Transverse colon (tissue), 4 donors: Measurements from ENCODE around the gene HMCN1. TPM values are rescaled to one million over a fixed set of nuclear protein-coding genes. Genes with fewer than 3 reads are reported as not detected.

Source experiments
- DNase-seq: peaks from one replicate; pipeline ENCODE4 v3.0.0-alpha.2; 2019
- H3K27ac ChIP-seq, 4 donors: fragments of 200-600 bp; sonication (generic); 2 replicates each; pipeline ENCODE4 v1.5.1; 2016 to 2018; ENCODE audit warnings: inconsistent platforms in 4 of 4
- H3K27me3 ChIP-seq: fragments of 200-600 bp; sonication (generic); 2 replicates; pipeline ENCODE4 v1.5.1; 2017; ENCODE audit warnings: inconsistent platforms
- H3K36me3 ChIP-seq, 4 donors: fragments of 200-600 bp; sonication (generic); 2 replicates each; pipeline ENCODE4 v1.5.1; 2017 to 2019; ENCODE audit warnings: inconsistent platforms in 4 of 4
- H3K4me1 ChIP-seq, 4 donors: fragments of 200-600 bp; sonication (generic); 2 replicates each; pipeline ENCODE4 v1.5.1; 2017 to 2020; ENCODE audit warnings: inconsistent platforms in 4 of 4
- H3K4me3 ChIP-seq, 4 donors: fragments of 200-600 bp; sonication (generic); 1 replicate in 1 of 4; 2 replicates in 3 of 4; pipeline versions ENCODE4 v1.5.1 to v1.6.1; 2017 to 2019; ENCODE audit warnings: inconsistent platforms in 4 of 4
- H3K9me3 ChIP-seq, 2 donors: fragments of 200-600 bp; sonication (generic); 2 replicates each; pipeline ENCODE4 v1.5.1; 2017 to 2019; ENCODE audit warnings: inconsistent platforms in 2 of 2
- EP300 ChIP-seq: sonication (generic); formaldehyde crosslinking; IDR thresholded peaks from one replicate; pipeline ENCODE4 v1.6.1; 2017; ENCODE audit warnings: antibody characterized with exemption, low read depth
- POLR2A ChIP-seq: fragments of 450-650 bp; IDR thresholded peaks from one replicate; pipeline ENCODE4 v1.6.1; 2016; ENCODE audit warnings: antibody characterized with exemption, mild to moderate bottlenecking, moderate library complexity
- POLR2AphosphoS5 ChIP-seq, 3 donors: sonication (generic); formaldehyde crosslinking; IDR thresholded peaks; one replicate each; pipeline ENCODE4 v1.6.1; 2016; ENCODE audit warnings: antibody characterized with exemption in 3 of 3
- WGBS, 2 donors: methylation state at CpG; one replicate each; pipeline ENCODE4 v1.1.5; 2018; ENCODE audit warnings: low coverage in 1 of 2; 5-methylcytosine and 5-hydroxymethylcytosine counted together
- in situ Hi-C, 4 donors: fragments of 200-750 bp; cut with MboI; loops; one replicate each; pipeline versions ENCODE4 v1.15.0 to v1.15.1; 2017; ENCODE audit warnings: low sequenced_read_pairs in 3 of 4, low pct_ligation_motif_present in 1 of 4, low pct_unique_long_range_greater_than_20kb in 1 of 4
- intact Hi-C: fragments of 100-400 bp; cut with DNase I; formaldehyde crosslinking; loops from one replicate; pipeline ENCODE4 v1.15.1; 2023; ENCODE audit warnings: low total_unique reads
- total RNA-seq, 4 donors: library from RNA; depleted of rRNA; stranded (reverse); fragments of >200 nt; gene quantifications; one replicate each; pipeline ENCODE4 v1.1.0, GENCODE V29; 2016
- TF ChIP-seq, protein P1 (sequence below), 5 experiments: fragments of 200-600 bp in 3 of 5; fragments of 450-650 bp in 2 of 5; sonication (generic) in 3 of 5; IDR thresholded peaks; 1 replicate in 2 of 5; 2 replicates in 3 of 5; pipeline ENCODE4 v1.5.1; 2016 to 2017; ENCODE audit warnings: antibody characterized with exemption in 5 of 5, inconsistent platforms in 3 of 5, mild to moderate bottlenecking in 2 of 5, moderate library complexity in 1 of 5

HMCN1 gene
- total RNA-seq, 4 donors from 2014 or later = 1.1 to 2.7 (median 2.1) TPM

DNA sequence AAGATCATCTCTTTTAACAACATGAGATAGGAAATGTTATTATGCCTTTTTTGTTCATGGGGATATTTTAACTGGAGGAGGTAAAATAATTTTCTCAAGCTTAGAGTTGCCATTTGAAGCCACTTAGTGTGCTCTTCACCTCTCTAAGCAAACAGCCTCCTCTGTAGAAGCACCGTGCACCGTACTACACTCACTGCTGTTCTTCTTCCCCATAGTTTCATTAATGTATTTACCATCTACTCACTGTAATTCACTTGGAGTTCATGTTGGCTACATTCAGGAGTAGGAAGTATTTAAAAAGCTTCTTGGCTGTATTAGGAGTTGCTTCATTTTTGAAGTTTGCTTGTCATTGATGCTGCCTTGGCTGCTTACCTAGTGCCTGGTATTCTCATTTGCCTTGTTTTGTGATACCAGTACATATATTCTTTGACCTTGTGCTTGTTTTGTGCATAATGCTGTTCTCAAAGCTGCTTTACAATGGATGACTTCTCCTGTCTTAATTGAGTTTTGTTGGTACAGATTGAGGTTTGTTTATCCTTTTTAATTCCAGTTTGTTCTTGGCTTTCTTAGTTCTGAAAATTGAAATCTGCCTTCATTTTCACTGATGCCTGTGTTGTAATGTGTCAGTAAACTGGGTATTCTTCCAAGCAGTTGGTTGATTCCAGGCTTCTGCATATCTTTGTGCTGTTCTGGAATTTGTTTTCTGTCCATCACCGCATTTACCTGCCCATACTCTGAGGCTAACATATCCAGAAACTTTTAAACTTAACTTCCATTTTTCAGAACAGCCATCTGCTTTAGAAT lies 240.4 kb downstream of the HMCN1 start:
- intact Hi-C loops (no loop called here), in situ Hi-C loops (no loop called here)
- no peak for TF ChIP-seq POLR2AphosphoS5 (IDR thresholded peaks at IDR 0.05)
- TF ChIP-seq POLR2A = no peak
- TF ChIP-seq, protein P1, sequence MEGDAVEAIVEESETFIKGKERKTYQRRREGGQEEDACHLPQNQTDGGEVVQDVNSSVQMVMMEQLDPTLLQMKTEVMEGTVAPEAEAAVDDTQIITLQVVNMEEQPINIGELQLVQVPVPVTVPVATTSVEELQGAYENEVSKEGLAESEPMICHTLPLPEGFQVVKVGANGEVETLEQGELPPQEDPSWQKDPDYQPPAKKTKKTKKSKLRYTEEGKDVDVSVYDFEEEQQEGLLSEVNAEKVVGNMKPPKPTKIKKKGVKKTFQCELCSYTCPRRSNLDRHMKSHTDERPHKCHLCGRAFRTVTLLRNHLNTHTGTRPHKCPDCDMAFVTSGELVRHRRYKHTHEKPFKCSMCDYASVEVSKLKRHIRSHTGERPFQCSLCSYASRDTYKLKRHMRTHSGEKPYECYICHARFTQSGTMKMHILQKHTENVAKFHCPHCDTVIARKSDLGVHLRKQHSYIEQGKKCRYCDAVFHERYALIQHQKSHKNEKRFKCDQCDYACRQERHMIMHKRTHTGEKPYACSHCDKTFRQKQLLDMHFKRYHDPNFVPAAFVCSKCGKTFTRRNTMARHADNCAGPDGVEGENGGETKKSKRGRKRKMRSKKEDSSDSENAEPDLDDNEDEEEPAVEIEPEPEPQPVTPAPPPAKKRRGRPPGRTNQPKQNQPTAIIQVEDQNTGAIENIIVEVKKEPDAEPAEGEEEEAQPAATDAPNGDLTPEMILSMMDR (IDR thresholded peaks at IDR 0.05) = no peak
- no peak for TF ChIP-seq EP300
- WGBS, 2 donors = 89% methylated on average over 3 of the region's 3 CpGs
- no peaks in the 10 kb centered on the region for H3K4me1 ChIP-seq
- H3K36me3 ChIP-seq = no peaks in the 10 kb centered on the region
- H3K27ac ChIP-seq = no peak overlapping the region
- no peaks in the 10 kb centered on the region for H3K9me3 ChIP-seq
- no peak overlapping the region for H3K4me3 ChIP-seq
- no peaks in the 10 kb centered on the region for H3K27me3 ChIP-seq
- DNase-seq = no peak

DNA sequence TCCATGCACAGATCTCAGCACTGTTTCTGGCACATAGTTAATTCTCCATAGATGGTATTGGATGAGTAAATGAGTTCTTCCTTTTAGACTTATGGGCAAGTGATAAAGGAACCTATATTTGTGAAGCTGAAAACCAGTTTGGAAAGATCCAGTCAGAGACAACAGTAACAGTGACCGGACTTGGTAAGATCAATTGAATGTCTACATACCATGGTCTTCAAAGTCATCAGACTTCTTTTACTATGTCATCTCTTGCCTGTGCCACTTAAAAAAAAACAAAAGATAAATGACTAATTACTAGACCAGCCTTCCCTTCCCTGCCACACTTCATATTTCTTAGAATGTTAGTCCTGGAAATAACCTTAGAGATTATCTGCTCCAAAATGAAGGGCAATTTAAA lies 246.7 kb downstream of the HMCN1 start:
- in situ Hi-C loops = no loop called here
- 88 to 100% methylated on average over 1 of the region's 1 CpG for WGBS, 2 donors
- H3K4me3 ChIP-seq = no peak overlapping the region

DNA sequence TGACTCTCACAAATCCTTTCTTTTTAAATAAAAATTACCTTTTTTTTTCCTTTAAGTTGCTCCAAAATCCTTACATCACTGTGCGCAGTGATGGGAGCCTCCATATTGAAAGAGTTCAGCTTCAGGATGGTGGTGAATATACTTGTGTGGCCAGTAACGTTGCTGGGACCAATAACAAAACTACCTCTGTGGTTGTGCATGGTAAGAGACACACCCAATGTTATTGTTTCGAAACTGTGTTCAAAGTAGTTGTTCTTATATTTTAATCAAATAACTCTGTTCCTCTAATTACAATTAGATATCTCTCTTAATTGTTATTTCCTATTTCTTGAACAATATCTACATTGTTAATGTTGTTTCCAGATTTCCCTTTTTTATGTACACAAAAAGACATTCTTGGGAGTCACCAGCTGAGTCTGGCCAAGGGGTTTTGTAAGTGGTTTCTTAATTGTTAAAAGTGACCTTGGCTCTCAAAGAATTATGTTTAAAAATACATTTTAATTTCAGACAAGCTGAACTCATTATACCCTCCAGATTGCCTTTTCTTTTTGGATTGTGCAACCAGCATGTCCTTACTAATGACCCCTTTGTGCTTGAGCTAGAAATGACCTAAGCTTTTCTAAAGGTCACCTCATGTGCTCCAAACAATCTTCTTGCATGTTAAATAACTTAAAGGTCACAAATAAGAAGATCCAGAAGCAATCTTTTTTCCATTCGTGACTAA lies 250.1 kb downstream of the HMCN1 start:
- no peaks in the 10 kb centered on the region for H3K9me3 ChIP-seq
- no peak for TF ChIP-seq POLR2AphosphoS5 (IDR thresholded peaks at IDR 0.05)
- no peak for TF ChIP-seq POLR2A
- no peak for TF ChIP-seq EP300
- TF ChIP-seq, protein P1 (IDR thresholded peaks at IDR 0.05) = no peak
- peaks cover 0 to 4% (median 0%) of the 10 kb centered on the region in 4 donors for H3K4me1 ChIP-seq
- in situ Hi-C loops (no loop called here), intact Hi-C loops (no loop called here)
- DNase-seq = no peak
- H3K27ac ChIP-seq = no peak overlapping the region
- no peaks in the 10 kb centered on the region for H3K36me3 ChIP-seq
- no peaks in the 10 kb centered on the region for H3K27me3 ChIP-seq
- no peak overlapping the region for H3K4me3 ChIP-seq
- 64 to 77% methylated on average over 4 of the region's 4 CpGs for WGBS, 2 donors

More for the DNA sequence above, 246.7 kb downstream of the HMCN1 start:
- H3K36me3 ChIP-seq = no peaks in the 10 kb centered on the region
- no peaks in the 10 kb centered on the region for H3K27me3 ChIP-seq
- no peak for DNase-seq
- TF ChIP-seq POLR2AphosphoS5 (IDR thresholded peaks at IDR 0.05) (no peak), EP300 (no peak), POLR2A (no peak)
- TF ChIP-seq, protein P1 (IDR thresholded peaks at IDR 0.05) = no peak
- intact Hi-C loops = no loop called here
- no peak overlapping the region for H3K27ac ChIP-seq
- no peaks in the 10 kb centered on the region for H3K9me3 ChIP-seq
- H3K4me1 ChIP-seq = peaks cover 0 to 4% (median 0%) of the 10 kb centered on the region in 4 donors

DNA sequence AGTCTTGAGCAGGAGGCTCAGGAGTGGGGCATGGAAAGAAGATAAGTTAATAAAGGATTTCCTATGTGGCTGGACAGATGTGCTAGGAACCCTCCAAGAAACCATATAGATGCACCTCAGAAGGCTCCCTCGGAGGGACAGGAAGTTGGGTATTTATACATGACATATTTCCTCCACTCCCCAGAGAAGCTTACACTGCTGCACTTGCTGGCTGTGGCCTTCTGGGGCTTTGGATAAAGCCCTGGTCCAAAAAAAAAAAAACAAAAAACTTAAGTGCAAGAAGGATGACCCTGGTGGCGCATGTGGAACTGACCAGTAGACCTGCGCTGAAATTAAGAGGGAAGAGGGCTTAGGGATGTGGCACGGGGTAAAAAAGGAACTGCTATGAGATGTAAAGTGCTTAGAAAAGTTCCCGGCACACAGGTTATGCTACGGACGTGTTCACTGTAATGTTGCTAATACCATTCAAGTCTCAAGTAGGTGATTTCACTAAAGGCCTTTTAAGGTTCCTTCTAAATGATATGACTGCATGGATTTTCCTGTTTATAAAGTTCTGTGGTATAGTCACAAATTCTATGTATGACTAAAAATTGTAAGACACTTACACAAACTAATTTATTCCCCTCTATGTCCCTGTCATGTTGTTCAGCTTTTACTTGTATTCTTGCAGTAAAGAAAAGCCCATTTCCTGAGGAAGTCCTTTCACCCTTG lies 253.6 kb downstream of the HMCN1 start:
- TF ChIP-seq POLR2AphosphoS5 (IDR thresholded peaks at IDR 0.05) = no peak
- TF ChIP-seq EP300 = no peak
- TF ChIP-seq POLR2A = no peak
- TF ChIP-seq, protein P1 (IDR thresholded peaks at IDR 0.05) = no peak
- in situ Hi-C loops = no loop called here
- Histone ChIP-seq H3K27ac (no peak overlapping the region), H3K4me3 (no peak overlapping the region), H3K9me3 (no peaks in the 10 kb centered on the region), H3K27me3 (no peaks in the 10 kb centered on the region), H3K36me3 (no peaks in the 10 kb centered on the region), H3K4me1 (peaks cover 0 to 4% (median 0%) of the 10 kb centered on the region in 4 donors)
- DNase-seq = no peak
- intact Hi-C loops = no loop called here
- WGBS, 2 donors = 62 to 80% methylated on average over 7 of the region's 7 CpGs
